ENCODE results near the gene AMH.

The AMH gene

DNA sequence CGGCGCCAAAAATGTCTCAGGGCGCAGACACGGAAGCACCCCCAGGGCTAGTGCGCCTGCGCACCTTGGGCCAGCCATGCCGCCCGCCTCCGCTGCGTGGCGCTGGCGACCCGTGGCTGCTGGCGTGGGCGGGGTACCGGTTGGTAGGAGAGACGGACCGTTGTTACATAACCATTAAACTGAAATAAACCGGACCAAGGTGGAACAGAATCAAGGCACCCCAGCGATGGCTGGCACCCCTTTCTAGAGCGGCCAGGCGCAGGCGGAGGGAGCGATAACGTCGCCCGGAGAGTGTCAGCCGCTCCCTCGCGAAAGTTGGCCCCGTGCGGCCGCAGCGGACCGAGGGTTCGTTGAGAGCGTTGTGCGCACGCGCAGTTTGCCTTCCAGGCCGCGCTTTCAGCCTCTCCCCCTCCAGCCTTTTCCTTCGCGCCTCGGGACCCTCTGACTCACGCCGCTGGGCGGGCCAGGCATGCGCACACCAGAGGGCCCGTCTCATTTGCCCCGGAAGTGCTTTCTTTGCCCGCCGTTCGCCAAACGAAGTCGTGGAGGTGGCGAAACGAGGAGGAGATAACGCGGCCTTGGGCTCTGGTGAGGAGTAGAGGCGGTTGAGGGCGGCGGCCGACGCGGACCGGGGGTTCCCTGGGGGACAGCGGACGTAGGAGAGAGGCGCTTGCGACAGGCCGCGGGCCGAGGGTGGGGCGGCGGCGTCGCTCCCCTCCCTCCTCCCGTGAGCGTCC lies 12.6 kb upstream of the AMH start, which contains the start of the genes PLEKHJ1 and SF3A2:
PLEKHJ1 (minus strand) TSS at position 16 of the 737 bp plus-strand sequence. CDS start 81 bp downstream, outside the sequence.
SF3A2 (plus strand) TSS at position 511 of the 737 bp plus-strand sequence. CDS start 6,595 bp downstream, outside the sequence.
- peak; percentile 93 for DNase-seq

DNA sequence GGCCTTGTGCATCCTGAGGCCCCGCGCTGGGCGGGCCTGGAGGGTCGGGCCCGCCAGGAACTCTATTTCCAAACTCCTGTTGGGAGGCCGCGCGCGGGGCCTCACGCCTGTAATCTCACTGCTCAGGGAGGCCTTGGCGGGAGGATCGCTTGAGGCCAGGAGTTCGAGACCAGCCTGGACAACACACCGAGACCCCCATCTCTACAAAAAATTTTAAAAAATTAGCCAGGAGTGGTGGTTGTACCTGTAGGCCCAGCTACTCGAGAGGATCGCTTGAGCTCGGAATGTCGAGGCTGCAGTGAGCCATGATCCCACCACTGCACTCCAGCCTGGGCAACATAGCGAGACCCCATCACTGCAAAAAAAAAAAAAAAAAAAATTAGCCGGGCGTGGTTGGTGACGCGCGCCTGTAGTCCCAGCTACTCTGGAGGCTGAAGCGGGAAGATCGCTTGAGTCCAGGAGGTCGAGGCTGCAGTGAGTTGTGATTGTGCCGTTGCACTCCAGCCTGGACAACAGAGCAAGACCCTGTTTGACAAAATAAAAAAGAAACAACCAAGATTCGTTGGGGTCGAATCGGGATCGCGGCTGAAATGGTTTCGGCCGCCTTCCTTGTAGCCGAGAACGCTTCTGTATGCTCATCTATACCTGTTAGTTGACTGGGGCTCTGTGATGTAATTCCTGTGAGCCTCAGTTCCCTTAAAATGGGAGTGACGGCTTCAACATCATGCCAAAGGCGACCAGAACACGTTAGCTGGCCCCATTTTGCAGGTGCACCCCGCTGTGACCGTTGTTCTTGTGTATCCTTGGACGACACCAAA lies 11.9 kb upstream of the AMH start:
- no peak for DNase-seq

GRCh38 chr19:2237869-2238153 lies 11.3 kb upstream of the AMH start:
- DNase-seq = no peak

GRCh38 chr19:2239173-2239572 lies 9.9 kb upstream of the AMH start:
- DNase-seq = no peak

DNA sequence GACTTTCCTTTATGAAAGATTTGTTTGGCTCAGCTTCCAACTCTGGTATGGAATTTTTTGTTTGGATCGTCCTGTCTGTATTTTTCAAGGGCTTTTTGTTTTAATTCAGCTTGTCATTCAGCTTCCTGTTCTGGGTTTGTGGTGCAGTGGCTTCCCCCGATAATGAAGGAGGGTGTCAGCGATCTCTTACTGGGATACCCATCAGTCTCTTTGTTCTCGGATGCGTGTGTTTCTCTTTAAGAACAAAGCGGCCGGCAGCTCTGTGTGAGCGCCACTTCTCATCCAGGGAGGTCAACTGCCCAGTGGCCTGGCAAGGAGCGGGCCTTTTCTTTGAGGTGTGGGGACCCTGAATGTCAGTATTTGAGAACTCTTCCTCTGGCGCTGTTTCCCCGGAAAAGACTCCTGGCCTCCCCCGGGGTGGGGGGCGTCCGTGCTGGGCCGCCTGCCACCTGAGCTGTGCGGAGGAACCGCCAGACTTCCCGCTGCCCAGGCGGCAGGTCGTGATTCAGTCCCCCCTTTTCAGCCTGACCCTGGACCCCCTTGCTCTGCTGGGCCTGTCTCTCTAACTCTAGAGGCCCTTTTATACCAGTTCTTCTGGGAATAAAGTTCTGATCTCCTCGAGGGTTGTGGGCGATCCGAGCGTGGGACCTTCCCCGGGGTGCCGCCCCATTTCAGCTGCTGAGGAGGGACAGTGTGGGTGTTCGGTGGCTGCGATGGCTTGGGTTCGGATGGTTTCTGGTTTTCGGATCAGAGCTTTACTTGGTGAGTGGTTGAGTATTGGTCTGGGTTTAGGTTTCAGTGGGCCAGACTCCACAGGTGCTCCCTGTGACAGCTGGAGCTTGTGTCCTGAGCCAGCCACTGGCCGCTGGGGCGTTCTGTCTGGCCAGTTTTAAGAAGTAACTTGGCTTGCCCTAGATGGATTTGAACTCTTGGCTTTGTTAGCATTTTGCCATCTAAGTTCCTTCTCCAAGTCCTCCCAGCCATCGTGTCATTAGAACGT lies 9.1 kb upstream of the AMH start:
- no peak for DNase-seq

DNA sequence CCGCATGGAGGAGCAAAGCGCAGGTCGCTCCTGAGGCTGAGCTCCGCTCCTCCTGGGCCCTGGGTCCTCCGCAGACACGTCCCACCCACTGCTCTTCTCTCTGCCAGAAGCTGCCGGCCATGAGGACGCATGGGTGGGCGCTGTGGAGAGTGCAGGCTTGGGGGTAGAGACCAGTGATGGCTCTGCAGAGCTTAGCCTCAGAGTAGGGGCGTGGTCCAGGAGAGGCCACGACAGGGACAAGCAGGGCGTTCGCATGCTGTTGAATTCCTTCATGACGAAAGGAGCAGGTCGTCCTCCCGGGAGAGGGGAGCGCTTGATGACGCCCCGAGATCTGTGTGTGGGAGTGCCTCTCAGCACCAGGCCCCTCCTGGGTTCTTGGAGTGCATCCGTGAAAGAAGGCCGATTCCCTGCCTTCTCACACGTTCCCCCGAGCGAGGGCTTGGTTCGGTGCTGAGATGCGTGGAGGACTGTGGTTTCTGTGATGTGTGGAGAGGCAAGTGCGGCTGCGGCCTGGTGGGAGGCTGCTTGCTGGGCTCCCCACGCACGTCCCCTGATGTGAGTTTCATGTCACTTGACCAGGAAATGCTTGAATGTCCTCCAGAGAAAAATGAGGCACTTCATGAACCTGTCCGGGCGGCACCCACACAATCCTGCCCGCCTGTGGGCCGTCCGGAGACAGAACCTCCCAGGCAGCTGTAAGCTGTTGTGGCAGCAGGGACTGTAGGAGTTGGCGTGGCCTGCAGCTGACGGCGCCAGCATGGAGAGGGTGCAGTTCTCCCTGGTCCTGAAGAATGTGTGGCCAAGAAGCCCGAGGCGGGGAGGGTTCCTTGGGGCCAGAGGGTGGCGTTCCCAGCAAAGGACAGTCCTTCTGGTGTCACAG lies 8.0 kb upstream of the AMH start:
- no peak for DNase-seq

DNA sequence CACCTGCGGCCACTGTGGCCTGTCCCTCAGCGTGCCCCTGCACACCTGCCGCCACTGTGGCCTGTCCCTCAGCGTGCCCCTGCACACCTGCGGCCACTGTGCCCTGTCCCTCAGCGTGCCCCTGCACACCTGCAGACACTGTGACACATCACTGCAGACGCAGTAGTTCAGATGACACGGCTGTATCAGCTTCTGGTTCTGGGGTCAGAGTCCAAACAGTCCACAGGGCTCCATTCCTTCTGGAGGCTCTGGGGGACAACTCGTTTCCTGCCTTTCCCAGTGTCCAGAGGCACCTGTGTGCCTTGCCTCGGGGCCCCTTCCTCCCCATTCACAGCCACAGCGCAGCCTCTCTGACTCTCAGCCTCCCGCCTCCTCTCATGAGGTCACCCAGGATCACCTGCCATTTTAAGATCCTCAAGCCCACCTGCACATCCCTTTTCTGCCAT lies 7.0 kb upstream of the AMH start:
- no peak for DNase-seq

DNA sequence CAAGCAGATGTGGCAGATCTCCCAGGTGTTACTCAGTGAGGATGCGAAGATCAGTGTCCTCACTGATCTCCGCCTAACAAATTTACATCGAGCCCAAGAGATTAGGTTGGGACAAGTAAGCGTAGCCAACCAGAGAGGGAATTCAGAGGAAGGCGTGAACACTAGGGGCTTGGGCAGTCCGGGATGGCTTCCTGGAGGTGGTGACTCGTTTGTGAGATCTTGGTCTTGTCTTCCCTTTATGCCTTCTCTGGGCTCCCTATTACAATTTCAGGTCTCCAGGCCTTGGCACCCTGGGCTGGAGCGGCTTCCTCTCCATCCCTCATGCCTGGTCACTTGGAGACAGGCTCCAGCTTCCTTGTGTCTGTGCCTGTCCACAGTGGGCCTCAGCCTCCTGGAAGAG lies 6.3 kb upstream of the AMH start:
- no peak for DNase-seq

DNA sequence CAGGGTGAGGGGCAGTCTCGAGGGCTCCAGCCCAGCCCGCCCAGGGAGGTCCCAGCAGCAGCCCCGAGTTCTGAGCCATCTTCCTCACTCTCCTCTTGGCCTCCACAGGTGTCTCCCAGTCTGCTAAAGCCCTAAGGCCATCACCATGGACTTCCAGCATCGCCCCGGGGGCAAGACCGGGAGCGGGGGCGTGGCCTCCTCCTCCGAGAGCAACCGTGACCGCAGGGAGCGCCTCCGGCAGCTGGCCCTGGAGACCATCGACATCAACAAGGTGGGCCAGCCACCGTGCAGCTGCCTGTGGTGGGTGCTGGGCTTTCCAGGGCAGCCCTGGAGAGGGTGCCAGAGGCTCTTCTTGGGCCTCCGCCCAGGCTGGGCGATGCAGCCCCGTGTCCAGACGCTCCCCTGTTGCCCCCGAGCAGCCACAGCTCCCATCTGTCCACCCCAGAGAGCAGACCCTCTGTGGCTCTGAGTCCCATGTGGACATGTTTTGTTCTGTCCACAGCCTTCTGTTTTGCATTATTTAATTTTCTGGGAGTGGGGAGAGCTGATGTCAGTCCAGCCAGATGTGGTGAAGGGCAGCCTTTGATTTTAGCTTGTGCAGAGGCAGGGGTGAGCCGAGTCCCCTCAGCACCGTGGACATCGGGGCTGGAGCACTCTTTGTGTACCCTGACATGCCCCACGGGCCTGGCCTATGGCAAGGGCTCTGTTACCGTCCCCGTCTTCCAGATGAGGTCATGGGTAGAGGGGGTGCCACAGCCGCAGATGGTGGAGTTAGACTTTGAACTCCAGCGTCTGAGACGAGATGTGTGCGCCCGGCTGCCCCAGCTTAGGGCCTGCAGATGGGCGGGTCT lies 5.6 kb upstream of the AMH start:
- DNase-seq = no peak

DNA sequence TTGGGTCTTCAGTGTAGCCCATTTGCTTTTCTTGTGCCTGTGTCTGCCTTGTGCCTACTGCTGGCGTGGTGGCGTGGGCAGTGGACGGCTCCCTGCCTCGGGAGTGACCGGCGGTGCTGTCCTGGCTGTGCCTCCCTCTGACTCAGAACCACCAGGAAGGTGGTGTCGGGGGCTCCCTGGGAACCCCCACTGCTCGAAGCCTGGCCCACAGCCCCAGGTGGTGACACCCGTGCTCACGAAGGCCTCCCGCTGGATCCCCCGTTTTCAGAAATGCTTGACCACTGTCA lies 5.1 kb upstream of the AMH start:
- DNase-seq = no peak

GRCh38 chr19:2244486-2244885 lies 4.6 kb upstream of the AMH start:
- DNase-seq = no peak

DNA sequence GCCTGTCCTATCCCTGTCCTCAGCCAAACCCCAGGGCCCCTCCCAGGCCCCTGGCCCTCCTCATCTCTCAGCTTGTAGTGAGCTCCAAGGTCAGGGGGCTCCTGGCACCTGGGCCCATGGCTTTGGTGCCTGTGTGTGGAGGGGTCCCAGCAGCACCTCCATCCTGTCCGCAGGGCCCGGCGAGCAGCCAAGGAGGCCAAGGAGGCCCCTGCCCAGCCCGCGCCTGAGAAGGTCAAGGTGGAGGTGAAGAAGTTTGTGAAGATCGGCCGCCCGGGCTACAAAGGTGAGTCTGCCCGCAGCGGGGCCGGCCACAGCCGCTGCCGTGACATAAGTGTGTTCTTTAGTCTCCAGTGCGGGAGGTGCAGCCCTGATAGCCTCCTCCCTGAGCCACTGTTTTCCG lies 3.9 kb upstream of the AMH start:
- DNase-seq = no peak

DNA sequence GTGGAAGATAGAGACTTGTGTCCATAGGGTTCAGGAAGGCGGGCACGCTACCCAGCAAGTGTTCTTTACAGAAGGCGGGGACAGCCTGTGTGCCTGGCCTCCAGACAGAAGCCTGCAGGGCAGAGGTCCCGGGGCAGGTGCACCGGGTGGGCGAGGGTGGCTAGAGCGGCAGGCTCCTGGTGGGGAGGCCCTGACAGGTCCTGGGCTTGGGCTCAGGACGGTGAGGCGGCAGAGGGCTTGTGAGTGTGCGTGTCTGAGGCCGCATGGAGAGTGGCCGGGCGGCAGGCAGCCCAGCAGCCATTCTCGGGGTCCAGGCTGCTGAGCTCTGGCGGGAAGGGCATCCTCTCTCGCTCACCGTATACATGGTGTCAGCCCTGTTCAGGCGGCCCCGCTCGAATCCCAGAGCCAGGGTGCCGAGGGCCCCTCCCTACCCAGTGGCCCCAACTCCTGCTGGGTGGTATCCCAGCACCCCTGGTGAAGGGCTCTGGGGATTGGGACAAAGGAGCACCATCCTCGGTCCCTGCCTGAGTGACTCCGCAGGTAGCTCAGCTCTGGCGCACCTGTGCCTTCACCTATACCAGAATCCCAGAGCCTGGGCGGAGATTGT lies 3.0 kb upstream of the AMH start:
- no peak for DNase-seq

DNA sequence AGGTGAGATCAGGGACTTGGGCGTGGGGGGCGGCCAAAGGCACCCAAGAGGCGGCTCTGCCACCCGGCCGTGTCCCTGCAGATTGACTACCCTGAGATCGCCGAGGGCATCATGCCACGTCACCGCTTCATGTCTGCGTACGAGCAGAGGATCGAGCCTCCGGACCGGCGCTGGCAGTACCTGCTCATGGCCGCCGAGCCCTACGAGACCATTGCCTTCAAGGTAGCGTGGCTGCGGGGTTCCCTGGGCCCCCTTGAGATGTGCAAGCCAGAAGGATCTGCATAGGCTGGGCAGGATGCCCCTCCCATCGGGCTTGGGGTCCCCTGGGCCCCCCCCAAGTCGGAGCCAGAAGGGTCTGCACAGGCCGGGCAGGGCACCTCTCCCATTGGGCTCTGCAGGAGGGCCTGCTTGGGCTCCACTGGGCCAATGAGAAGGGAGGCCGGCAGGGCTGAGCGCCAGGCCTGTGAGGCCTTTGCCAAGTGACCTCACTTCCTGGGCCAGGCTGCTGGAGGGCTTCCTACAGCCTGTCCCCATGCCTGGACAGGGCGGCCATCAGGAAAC lies 2.2 kb upstream of the AMH start:
- no peak for DNase-seq

- DNase-seq = no peak
These were observed 1.6 kb upstream of the AMH start for GRCh38 chr19:2247433-2248101.

- DNase-seq = no peak
These were observed 750 bp upstream of the AMH start for GRCh38 chr19:2248136-2249009.

GRCh38 chr19:2249880-2250765 lies 1.0 kb downstream of the AMH start:
- DNase-seq = no peak

GRCh38 chr19:2250766-2251105 lies 1.6 kb downstream of the AMH start:
- no peak for DNase-seq

Measured in GOT3 (cell line).